Suprapubic skin (tissue), 4 donors: Measurements from ENCODE around the gene MCCC2.

ENCODE experiments used
- CTCF ChIP-seq, 2 donors: fragments of 200-600 bp in 1 of 2; fragments of 450-650 bp in 1 of 2; sonication (generic) in 1 of 2; IDR thresholded peaks; one replicate each; pipeline ENCODE4 v1.5.1; 2016 to 2019; ENCODE audit warnings: antibody characterized with exemption in 2 of 2, mild to moderate bottlenecking in 1 of 2, moderate library complexity in 1 of 2
- POLR2A ChIP-seq, 2 donors: fragments of 450-650 bp; IDR thresholded peaks; one replicate each; pipeline ENCODE4 v1.6.1; 2017; ENCODE audit warnings: antibody characterized with exemption in 2 of 2, mild to moderate bottlenecking in 2 of 2, moderate library complexity in 2 of 2
- POLR2AphosphoS5 ChIP-seq, 3 donors: sonication (generic); formaldehyde crosslinking; IDR thresholded peaks; one replicate each; pipeline ENCODE4 v1.6.1; 2017; ENCODE audit warnings: antibody characterized with exemption in 3 of 3

GRCh38 chr5:71658916-71659662, 71.9 kb downstream of the MCCC2 start:
- TF ChIP-seq CTCF (IDR thresholded peaks at IDR 0.05) (no peak), POLR2A (IDR thresholded peaks at IDR 0.05) (no peak), POLR2AphosphoS5 (IDR thresholded peaks at IDR 0.05) (no peak)
